Neutrophil (primary cell): ENCODE measurements around the gene MALRD1.

Experiments used
- H3K27ac ChIP-seq: fragments of 200-600 bp; sonication (generic); 2 replicates; pipeline ENCODE4 v1.5.1; 2016; ENCODE audit warnings: mild to moderate bottlenecking, moderate library complexity
- H3K27me3 ChIP-seq: fragments of 200-600 bp; sonication (generic); 2 replicates; pipeline ENCODE4 v1.6.0; 2016; ENCODE audit warnings: mild to moderate bottlenecking
- H3K36me3 ChIP-seq: fragments of 200-600 bp; sonication (generic); 2 replicates; pipeline ENCODE4 v1.5.1; 2017
- H3K4me1 ChIP-seq, 2 experiments: fragments of 200-600 bp in 1 of 2; sonication (generic) in 1 of 2; 1 replicate in 1 of 2; 2 replicates in 1 of 2; pipeline versions ENCODE4 v1.5.1 to v1.6.1; 2013 to 2016; ENCODE audit warnings: low read depth in 1 of 2, low read length in 1 of 2, mild to moderate bottlenecking in 1 of 2, moderate library complexity in 1 of 2; ENCODE audit not compliant: control insufficient read depth in 1 of 2, insufficient read depth in 1 of 2
- H3K4me3 ChIP-seq, 2 experiments: fragments of 200-600 bp in 1 of 2; sonication (generic) in 1 of 2; 1 replicate in 1 of 2; 2 replicates in 1 of 2; pipeline ENCODE4 v1.5.1; 2013 to 2016; ENCODE audit warnings: low read depth in 1 of 2, low read length in 1 of 2, mild to moderate bottlenecking in 1 of 2, moderate library complexity in 1 of 2
- H3K9me3 ChIP-seq: fragments of 200-600 bp; sonication (generic); 2 replicates; pipeline ENCODE4 v1.5.1; 2016
- CTCF ChIP-seq: fragments of 200-600 bp; sonication (generic); IDR thresholded peaks from 2 replicates; pipeline ENCODE4 v1.5.1; 2016; ENCODE audit warnings: antibody characterized with exemption

MALRD1 gene

GRCh38 chr10:19628767-19629560 lies 580.4 kb downstream of the MALRD1 start:
- Histone ChIP-seq H3K27me3 (no peaks in the 10 kb centered on the region), H3K4me3 (no peak overlapping the region), H3K9me3 (no peaks in the 10 kb centered on the region), H3K36me3 (no peaks in the 10 kb centered on the region), H3K4me1 (no peaks in the 10 kb centered on the region), H3K27ac (no peak overlapping the region)
- no peak for TF ChIP-seq CTCF

GRCh38 chr10:19629567-19629966 lies 581.0 kb downstream of the MALRD1 start:
- Histone ChIP-seq H3K36me3 (no peaks in the 10 kb centered on the region), H3K4me1 (no peaks in the 10 kb centered on the region)

GRCh38 chr10:19634163-19634562 lies 585.6 kb downstream of the MALRD1 start:
- no peaks in the 10 kb centered on the region for H3K36me3 ChIP-seq
- no peaks in the 10 kb centered on the region for H3K9me3 ChIP-seq
- no peak for TF ChIP-seq CTCF
- H3K4me1 ChIP-seq: peaks cover 0 to 6% of the 10 kb centered on the region in 2 experiments
- H3K27me3 ChIP-seq: no peaks in the 10 kb centered on the region
- H3K27ac ChIP-seq: no peak overlapping the region
- H3K4me3 ChIP-seq: no peak overlapping the region

More at GRCh38 chr10:19629567-19629966, 581.0 kb downstream of the MALRD1 start:
- no peak overlapping the region for H3K27ac ChIP-seq
- H3K9me3 ChIP-seq: no peaks in the 10 kb centered on the region
- H3K4me3 ChIP-seq: no peak overlapping the region
- H3K27me3 ChIP-seq: no peaks in the 10 kb centered on the region
- no peak for TF ChIP-seq CTCF

- Histone ChIP-seq H3K4me3 (peak overlapping the region; percentile 7 to 51), H3K27ac (peak overlapping the region; percentile 71), H3K27me3 (no peaks in the 10 kb centered on the region), H3K36me3 (no peaks in the 10 kb centered on the region), H3K9me3 (no peaks in the 10 kb centered on the region), H3K4me1 (peaks cover 0 to 8% of the 10 kb centered on the region in 2 experiments)
- TF ChIP-seq CTCF: no peak
These were observed 589.7 kb downstream of the MALRD1 start for GRCh38 chr10:19638182-19638895.

- TF ChIP-seq CTCF: no peak
- H3K9me3 ChIP-seq: no peaks in the 10 kb centered on the region
- no peaks in the 10 kb centered on the region for H3K36me3 ChIP-seq
- H3K27me3 ChIP-seq: no peaks in the 10 kb centered on the region
- peaks cover 0 to 8% of the 10 kb centered on the region in 2 experiments for H3K4me1 ChIP-seq
- H3K27ac ChIP-seq: peak overlapping the region; percentile 71
- peak overlapping the region; percentile 7 to 51 for H3K4me3 ChIP-seq
These were observed 590.3 kb downstream of the MALRD1 start for GRCh38 chr10:19638896-19639233.
